Astrocyte of the hippocampus (primary cell): ENCODE measurements around the gene ANKRD35.
A peak's percentile ranks its signal among the peaks of the same experiment; 100 is the strongest.
"Not testable (repeated sequence)": the region's sequence is repeated elsewhere in the genome, so short reads cannot be mapped to it uniquely, and the experiment has no call there.

Experiments used
- DNase-seq: peaks from one replicate; pipeline ENCODE4 v3.0.0; 2011; ENCODE audit warnings: low read depth, low spot score

Gene ANKRD35

DNA sequence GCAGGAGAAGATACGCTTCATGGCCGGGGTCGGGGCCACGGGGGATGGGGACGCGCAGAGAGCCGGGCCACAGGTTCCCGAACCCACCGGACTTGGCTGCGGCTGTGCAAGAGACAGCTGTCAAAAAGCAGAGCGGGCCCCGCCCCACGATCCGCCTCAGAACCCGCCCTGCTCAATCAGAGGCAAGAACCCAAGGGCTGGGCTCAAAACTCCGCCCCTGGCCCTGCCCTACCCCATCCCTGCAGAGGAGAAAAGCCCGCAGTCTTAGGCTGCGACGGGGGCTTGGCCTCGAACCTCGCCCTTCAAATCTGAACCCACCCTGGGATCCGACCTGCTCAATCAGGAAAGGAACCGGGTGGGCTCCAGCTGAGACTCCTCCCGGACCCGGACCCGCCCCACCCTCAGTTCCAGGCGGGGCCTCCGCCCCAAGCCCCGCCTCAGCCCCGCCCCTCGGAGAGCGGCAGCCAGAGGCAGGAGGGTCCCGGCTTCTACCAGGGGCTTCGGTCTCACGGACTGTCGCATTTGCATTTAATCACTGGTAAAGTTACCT, at the start of gene ANKRD35:
ANKRD35 (minus strand) TSS at position 129 of the 550 bp plus-strand sequence; CDS start at position 21, 108 bp downstream.
- peak; percentile 80 for DNase-seq

DNA sequence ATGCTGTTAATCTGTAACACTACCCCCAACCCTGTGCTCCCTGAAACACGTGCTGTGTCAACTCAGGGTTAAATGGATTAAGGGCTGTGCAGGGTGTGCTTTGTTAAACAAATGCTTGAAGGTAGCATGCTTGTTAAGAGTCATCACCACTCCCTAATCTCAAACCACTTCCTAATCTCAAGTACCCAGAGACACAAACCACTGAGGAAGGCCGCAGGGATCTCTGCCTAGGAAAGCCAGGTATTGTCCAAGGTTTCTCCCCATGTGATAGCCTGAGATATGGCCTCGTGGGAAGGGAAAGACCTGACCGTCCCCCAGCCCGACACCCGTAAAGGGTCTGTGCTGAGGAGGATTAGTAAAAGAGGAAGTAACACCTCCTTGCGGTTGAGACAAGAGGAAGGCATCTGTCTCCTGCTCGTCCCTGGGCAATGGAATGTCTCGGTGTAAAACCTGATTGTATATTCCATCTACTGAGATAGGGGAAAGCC, 46.9 kb upstream of the ANKRD35 start:
- DNase-seq: not testable (repeated sequence)

- no peak for DNase-seq
Observed at GRCh38 chr1:145927916-145928643, 42.4 kb upstream of the ANKRD35 start.

DNA sequence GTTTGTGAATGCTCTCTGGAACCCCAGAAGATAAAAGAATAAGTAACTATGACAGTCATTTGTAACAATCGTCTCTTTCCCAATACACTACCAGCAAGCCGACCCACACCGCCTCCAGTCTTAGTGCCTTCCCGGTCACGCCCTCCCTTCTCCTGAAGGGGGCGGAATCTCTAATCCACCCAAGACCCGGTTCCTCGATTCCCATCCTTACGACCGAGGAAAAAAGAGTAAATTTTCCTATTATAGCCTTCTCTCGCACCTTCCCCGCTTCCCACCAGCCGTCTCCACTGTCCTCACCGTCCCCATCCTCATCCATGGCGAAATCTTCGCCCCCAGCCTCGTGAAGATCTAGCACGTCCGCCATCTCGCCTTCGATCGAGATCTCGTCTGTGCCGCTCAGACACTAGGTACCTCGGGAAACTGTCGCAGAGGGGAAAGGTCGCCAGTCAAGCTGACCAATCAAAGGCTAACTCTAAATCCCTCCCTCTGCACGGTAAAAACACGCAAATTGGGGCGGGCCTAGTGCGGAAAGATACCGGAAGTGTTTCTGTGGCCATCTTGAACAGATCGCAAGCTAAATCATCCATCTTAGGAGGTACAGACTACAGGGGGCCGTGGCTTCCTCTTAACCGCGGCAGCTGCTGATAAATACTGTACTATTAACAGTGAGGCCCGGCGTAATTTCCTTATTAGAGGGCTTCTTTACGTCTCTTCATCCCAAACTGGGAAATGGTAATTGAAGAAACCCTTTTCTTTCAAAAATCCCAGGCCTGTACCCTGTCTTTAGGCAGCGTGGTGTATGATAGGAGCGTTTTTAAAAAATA, 41.6 kb upstream of the ANKRD35 start, which contains the start of gene RBM8A:
RBM8A (minus strand) TSS at position 422 of the 824 bp plus-strand sequence; CDS start at position 364, 58 bp downstream.
- DNase-seq: peak; percentile 98

DNA sequence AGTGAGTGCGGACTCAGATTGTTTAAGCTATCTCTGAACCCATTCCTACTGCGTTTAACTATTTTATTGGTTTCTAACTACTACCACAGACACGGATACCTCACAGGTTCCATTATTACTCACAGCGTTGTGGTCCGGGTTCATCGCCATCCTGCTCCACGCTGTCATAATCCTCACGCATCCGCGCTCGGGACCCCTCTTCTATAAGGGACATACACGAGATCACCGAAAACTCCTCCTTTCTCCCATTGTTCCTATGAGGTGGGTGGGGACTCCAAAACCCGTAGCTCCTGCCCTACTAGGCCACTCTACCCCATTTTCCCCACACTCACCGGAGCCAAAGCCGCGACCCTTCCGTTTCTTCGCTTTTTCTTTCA, 41.0 kb upstream of the ANKRD35 start:
- DNase-seq: no peak

GRCh38 chr1:145922266-145922665, 36.6 kb upstream of the ANKRD35 start:
- DNase-seq: no peak

- not testable (repeated sequence) for DNase-seq
Observed at GRCh38 chr1:145920297-145920696, 34.6 kb upstream of the ANKRD35 start.

GRCh38 chr1:145918992-145919939, 33.6 kb upstream of the ANKRD35 start:
- DNase-seq: peak; percentile 74

DNA sequence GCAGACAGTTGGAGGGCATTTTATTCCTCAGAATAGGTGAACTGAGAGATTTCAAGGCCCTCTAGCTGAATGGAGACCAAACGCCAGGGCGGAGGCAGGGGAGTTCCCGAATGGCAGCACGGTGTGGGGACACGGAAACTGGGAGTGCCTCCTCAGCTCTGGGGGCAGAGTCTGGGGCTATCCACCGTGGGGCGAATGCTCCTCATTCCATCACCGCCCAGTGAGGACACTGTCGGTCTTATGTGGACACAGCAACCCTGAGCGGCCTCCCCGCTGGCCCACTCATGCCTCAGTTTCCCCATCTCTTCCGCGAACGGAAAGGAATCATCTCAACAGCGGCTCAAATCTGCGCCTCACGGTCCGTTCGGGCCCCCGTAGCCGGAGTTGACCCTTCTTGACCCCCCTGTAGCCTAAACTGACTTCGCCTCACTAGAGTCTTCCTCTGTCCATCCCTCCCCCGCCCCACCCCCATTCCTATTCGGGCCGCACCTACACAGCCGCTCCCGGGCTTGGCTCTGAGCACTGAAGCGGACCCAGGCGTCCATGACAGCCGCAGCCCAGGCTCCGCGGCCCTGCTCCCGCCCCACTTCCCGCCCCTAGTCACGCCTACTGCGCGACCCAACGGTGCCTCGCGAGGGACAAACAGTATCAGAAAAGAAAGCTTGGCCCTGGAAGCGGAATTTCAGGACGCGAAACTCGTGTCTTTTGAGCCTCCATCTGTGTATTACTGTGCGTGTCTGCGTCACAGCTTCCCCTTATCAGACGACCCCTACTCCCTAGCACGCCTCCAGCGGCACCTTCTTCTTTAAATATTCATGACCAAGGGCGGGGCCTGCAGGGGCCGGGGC, 32.7 kb upstream of the ANKRD35 start, which contains the start of gene PEX11B:
PEX11B (minus strand) TSS at position 574 of the 848 bp plus-strand sequence; CDS start at position 545, 29 bp downstream.
- peak; percentile 95 for DNase-seq

DNA sequence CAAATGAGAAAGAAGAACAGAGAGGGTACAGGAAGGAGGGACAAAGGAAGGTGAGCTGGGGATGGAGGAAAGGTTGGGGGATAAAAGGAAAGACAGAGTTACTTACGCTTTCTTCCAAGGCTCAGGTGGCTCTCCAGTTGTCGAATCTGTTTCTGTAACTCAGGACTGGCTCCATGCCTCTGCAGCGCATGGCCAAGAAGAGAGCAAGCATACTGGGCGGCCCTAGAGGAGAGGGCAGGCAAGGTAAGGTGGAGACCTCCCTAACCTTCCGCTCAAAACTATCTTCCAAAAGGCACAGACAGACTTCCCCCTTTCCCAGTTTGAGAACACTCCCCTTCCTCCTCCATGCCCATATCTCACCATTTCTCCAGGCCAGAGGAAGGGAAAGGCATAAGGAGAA, 31.9 kb upstream of the ANKRD35 start:
- no peak for DNase-seq

DNA sequence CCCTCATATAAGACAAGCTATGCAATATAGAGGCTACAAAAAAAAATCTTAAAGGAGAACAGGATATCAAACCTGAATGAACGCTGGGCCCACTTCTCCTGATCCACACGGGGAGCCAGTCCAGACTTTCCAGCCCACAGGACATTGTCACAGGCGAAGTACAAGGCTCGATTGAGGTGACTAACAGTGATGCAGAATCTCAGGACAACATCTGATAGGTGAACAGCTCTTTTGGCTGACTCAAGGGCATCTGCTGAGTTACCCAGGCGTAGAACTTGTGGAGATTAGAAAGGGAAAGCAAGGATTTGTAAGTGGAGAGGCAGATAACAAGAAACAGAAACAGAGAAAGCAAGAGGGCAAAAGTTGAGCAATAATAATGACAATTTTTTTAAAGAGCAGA, 31.1 kb upstream of the ANKRD35 start:
- no peak for DNase-seq

- DNase-seq: no peak
Observed at GRCh38 chr1:145912128-145912641, 26.5 kb upstream of the ANKRD35 start.

DNA sequence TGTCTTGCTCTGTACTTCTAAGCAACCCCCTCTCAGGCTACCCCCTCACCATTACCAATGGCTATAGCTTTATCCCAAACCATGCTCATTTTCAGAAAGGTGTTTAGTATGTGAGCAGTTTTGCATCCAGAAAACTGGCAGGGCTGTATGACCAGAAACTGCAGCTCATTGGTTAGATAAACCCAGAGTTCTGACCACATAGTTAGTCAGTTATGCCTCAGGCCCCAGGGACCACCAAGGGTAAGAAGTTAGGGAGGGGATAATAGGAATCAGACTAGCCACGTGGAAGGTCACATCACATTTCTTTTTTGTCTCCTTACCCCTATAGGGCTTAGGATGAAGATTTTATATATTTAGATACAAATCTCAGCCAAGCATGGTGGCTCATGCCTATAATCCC, 23.0 kb upstream of the ANKRD35 start:
- DNase-seq: peak; percentile 31

GRCh38 chr1:145906954-145907753, 21.5 kb upstream of the ANKRD35 start:
- DNase-seq: no peak

GRCh38 chr1:145901312-145902021, 15.8 kb upstream of the ANKRD35 start:
- DNase-seq: no peak

DNA sequence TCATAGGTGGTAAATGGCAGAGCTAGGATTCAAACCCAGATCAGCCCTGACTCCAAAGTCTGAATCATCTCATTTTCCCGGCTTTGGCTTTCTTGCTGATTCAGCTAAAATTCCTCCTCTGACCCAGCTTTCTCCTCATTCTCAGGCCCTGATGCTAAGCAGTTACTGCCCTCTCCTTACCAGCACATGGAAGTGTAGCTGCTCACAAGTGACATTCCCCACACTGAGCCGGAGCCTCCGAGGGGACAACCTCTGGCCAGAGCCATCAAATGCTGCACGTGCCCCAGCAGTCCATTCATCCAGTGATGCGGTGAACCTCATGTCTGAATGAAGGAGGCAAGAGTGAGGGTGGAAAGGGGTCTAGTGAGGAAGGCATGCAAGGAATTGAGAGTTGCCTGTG, 13.1 kb upstream of the ANKRD35 start:
- no peak for DNase-seq

DNA sequence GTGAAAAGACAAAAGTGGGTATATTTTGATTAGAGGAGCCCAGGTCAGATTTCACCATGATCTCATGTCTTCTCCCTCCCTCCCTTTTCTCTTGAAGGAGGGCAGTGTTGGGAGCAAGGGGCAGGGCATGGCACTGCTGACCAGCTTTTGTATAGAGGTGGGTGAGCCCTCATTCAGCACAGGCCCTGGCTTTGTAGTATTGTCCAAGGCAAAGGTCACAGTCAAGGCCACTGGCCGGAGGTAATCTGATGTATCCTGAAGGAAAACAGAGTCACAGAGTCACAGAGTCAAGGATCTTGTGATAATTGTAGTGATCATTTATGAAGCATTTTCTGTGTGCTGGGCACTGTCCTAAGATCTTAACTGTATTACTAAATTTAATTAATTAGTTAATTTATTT, 12.3 kb upstream of the ANKRD35 start:
- DNase-seq: no peak

GRCh38 chr1:145895471-145895870, 9.8 kb upstream of the ANKRD35 start:
- no peak for DNase-seq
